KG1 (cell line): ENCODE measurements around the gene HSPA1L.

Experiments used
- DNase-seq: peaks from one replicate; lab custom pipeline; 2025; lab: John Stamatoyannopoulos, UW

The HSPA1L gene

DNA sequence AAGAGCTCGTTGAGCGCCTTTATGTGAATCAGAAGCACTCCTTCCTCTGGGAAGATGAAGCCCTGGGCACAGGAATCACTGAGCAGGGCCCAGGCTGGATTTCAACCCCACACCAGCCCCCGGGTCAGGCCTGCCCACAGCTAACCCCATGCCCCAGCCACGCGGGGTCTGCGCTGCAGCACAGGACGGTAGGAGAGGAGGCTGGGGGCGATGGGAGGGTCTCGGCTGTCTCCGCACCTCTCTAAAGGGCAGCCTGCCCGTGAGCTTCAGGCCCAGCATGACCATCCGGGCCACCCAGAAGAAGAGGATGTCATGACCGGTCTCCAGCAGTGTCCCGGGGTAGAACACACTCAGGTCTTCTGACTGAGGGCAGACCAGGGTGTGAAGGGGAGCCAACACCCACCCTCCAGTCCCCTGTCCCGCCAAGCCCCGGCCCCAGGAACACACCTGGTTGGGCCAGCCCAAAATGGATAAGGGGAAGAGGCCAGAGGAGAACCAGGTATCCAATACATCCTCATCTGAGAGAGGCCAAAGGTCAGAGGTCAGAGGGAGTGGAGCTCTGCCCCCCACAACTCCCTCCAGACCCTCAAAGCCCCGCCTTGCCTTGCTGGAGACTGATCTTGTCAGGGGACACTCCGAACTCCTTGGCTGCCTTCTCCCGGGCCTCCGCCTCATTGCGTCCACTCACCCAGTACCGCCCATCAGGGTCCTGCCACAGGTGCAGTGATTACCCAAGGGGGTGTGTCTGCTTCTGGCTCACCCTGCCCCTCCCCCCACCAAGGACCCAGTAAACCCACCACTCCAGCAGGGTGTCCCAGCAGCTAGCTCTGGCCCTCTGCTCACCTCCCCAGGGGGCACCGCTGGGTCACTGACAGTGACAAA, 33.6 kb downstream of the HSPA1L start:
- DNase-seq, result no peak

DNA sequence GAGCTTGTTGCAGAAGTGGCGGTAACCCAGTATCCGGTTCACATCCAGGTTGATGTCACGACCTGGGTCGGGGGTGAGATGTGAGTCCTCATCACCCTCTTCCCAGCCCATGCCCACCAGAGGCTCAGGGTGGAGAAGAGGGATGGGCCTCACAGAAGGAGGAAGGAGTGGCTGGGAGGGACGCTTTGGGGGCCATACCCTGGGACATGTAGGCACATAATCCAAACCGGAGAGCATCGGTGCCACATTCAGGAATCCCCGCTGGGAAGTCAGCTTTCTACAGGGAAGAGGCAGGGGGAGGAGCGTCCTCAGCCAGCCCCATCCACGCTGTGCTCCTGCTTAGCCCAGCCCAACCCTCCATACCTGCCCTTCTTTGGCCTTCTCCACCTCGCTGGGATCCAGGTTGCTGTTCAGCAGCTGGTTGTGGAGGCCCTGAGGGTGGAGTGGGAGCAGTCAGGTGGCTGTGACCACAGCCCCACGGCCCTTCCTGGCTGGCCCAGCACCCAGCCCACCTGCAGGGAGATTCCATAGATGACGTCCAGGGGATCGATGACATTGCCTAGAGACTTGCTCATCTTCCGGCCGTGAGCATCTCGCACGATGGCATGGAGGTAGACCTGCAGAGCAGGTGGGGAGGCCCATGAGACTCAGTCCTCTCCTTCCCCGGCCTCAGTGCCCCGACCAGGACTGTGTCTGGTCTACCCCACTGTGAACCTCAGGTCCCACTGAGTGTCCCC, 34.4 kb downstream of the HSPA1L start:
- DNase-seq, result no peak

DNA sequence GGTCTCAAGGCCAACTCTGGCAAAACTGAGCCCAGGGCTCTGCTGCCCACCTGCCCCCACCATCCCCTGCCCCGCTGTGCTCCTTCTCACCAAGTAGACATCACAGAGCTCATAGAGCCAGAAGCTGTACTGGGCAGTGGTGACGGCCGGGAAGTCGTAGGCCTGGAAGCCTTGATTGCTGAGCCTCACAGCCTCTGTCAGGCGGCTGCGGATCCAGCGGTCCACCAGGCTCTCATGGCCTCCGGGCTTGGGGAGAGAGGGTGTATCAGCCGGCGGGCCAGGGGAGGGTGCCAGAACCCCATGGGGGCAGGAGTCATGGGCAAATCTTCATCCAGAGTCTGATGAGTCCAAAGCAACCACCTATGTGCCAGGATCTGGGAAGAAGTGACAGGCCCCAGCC, 35.2 kb downstream of the HSPA1L start:
- no peak for DNase-seq

DNA sequence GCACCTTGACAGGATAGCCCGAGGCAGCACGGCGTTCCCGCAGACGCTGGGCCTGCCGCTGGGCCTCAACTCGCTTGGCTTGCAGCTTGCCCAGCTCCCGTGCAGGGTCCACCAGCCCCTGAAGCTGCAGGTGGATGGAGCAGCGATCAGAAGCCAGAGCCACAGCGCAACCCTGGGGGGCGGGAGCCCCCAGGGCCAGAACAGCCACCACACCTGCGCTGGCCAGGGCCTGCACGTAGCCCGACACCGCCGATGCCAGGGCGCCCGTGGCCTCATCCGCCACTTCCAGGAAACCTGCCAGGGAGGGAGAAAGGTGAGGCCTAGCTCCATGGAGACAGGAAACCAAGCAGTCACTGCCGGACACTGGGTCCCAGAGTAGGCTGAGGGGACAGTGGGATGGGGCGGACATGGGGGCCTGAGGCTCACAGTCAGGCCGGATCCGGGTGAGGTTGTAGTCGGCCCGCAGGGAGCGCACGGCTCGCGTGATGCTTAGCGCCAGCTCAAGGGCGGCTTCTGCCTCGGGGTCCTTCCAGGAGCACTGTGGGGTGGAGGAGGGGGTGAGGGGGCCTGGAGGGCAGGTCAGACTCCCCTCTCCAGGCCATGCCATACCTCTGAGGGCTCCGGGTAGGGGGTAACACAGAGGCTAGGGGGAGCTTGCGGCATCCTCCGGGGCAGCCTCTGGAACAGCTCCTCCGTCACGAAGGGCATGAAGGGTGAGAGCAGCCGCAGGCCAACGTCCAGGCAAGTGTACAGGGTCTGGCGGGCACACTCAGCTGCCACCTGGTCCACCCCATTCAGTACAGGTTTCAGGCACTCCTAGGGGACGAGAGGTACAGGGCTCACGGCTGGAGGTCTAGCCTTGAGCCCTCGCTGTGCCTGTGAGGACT, 35.8 kb downstream of the HSPA1L start:
- DNase-seq, result no peak

DNA sequence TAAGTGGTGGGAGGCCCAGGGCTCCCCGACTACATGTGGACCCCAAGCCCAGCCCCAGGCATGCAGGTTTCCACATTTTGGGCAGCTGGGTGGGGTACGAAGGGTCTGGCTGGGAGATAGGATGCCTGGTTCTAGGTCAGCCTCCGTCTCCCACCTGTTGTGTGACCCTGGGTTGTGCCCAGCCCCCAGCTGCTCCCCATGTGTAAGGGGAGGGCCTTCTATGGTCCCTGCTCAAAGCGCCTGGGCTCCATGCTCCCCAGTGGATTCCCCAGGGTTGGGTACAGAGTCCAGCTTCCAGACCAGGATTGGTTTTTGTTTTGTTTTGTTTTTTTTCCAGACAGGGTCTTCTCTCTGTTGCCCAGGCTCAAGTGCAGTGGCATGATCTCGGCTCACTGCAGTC, 36.9 kb downstream of the HSPA1L start:
- DNase-seq, result no peak

DNA sequence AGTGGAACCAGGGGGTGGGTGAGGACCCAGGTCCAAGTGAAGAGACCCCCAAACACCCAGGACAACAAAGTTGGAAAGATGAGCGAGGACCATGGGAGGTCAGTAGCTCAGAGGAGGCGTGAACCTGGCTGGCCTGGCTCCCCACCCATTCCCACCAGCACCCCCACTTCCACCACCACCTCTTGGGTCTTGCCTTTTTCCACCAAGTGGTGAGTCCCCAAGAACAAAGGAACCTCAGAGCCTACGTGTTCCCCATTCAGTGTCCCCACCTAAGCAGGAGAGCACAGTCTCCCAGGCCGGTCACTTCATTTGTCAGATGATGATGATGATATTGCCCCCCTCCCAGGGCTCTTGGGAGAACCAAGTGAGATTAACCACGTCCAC, 37.4 kb downstream of the HSPA1L start:
- no peak for DNase-seq

DNA sequence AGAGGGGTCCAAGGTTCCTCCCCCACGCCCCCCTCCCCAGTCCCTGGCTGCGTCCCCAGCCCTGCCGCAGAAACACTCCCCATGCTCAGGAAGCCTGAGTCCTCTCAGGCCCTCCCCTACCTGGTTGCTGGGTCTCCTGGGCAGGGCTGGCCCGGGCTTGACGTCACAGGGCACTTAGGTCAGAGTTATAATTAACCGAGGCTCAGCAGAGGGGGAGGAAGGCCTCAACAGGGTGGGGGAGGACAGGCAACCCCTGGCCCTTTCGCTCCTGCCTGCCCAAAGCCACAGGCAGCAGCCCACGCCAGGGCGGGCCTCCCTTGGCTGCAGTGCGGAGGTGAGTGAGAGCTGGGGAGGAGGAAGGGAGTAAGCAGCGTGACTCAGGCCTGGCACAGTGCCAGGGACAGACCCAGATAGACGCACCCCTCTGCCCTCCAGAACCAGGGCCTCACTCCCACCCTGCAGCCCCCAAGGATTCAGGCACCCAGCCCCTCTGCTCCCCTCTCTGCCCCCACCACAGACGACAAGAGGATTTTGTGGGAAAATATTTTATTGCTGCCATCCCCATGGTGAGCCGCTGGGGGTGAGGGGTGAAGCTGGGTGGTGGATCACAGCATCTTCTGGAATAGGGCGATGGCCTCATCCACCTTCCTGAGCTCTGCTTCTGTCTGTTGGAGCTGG, 38.0 kb downstream of the HSPA1L start, which contains the start of gene VWA7:
Gene VWA7 (minus strand): TSS at position 340 of the 678 bp plus-strand sequence. CDS start 549 bp downstream, outside the sequence.
- DNase-seq, result peak; percentile 26

DNA sequence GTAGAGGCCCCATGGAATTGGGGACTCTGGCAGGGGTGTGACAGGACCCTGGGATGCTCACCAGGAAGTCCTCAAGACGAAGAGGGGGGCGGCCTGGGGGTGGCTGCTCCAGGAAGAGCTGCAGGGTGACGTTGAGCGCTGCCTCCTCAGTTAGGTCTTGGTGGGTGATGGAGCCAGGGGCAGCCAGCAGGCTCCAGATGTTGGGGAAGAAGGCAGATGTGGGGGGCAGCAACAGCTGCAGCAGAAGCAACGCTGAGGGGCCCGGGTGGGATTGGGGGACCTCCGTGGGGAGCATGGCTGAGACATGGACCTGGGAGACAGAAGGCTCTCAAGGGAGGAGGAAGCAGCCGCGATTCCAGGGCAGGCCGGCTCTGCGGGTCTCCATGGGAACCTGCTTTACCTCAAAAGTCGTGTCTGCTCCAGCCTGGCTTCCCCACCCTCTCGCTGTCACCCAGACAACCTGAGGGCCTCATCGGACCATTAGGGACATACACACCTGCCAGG, 38.5 kb downstream of the HSPA1L start:
- DNase-seq, result no peak

DNA sequence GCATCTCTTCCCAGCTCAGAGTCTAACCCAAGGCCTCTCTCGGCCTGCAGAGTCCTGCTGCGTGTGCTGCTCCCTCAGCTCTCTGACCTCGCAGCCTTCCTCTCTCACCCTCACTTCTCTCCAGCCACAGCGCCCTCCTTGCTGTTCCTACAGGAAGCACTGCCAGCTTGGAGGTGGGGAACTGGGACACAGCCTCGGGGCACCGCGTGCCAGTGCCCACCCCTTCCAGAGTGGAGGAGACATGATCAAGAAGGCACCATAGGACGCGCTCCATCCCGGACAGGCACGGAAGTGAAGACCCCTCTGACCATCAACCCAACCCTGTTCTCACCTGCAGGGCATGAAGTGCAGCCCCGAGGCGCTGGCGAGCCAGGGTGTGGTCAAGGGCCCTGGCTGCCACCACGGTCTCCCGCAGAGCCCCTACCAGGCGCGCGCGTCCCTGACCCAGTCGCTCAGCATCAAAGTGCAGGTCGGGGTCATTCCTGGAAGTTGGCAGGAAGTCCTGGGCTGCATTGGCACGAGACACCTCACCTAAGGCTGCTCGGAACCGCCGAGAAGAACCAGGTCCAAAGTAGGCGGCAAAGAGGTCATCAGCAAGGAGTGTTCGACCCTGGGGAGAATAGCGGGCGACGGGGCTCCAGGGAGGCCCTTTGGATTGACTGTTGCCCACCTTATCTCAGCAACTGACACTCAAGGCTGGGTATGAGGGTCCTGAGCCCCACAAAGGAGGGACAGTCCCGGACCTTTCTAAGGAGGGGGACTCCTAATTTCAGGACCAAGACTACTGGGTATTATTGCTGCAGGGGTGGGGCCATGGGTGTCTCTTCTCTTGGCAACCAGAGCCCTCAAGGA, 39.2 kb downstream of the HSPA1L start:
- DNase-seq, result no peak

DNA sequence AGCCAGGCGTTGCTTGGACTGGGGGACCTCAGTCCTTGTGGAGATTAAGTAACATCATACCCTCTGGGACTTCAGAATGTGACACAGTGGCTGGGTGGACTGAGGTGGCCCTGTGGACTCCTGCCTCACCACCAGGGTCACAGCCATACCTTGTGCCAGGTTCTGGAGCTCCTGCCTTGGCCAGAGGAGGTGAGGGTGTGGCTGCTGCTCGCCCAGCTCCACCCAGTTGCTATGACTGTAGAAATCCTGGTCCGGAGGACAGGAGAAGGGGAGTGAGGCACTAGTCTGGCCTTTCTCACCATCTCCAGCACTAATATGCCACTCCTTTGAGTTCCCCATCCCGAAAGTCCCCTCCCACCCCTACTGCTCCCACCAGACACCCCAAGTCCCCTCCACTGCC, 39.9 kb downstream of the HSPA1L start:
- no peak for DNase-seq

DNA sequence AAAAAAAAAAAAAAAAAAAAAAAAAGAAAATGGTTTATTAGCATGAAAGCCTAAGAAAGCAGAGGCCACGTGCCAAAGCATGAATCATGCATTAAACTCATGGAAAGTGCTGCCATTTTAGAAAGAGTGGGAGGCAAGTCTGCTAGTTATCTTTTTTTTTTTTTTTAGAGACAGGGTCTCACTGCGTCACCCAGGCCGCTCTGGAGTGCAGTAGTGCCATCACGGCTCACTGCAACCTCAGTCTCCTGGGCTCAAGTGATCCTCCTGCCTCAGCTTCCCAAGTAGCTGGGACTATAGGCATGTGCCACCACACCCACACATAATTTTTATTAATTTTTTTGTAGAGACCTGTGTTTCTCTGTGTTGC, 43.1 kb downstream of the HSPA1L start:
- no peak for DNase-seq

DNA sequence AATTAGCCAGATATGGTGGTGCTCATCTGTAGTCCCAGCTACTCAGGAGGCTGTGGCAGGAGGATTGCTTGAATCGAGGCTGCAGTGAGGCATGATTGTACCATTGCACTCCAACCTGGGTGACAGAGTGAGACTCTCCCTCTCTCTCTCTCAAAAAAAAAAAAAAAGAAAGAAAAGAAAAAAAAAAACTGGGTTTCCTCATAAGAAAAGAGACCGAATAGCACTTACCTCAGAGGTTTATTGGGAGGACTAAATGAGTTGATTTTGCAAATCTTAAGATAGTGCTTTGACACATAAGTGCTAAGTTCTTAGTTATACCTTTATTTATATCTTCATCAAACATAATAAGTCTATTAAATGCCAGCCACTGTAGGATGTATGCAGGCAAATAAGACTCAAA, 44.2 kb downstream of the HSPA1L start:
- no peak for DNase-seq

DNA sequence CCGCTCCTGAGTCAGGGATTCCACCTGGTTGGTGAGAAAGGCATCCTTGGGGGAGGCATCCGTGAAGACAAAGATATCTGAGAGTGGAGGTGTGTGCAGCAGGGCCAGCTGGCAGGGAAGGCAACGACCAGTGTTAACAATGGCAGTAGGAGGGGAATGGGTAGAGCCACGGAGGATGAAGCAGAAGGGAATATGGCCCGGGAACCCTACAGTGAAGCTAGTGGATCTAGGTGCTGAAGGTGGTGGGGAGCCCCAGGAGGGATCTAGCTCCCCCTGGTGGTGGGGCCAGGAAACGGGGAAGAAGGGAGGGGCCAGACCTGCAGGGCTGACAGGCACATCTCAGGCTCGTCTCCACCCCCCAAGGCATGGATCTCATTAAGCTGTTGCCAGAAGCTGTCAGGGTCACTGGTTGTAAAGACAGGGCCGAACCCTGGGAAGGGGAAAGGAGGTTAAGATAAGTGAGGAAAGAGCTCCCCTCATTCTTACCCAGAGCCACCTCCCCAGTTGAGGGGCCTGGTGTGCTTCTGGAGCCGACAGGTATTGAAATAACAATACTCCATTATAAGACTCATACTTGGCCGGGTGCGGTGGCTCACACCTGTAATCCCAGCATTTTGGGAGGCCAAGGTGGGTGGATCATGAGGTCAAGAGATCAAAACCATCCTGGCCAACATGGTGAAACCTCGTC, 45.3 kb downstream of the HSPA1L start:
- DNase-seq, result peak; percentile 72

DNA sequence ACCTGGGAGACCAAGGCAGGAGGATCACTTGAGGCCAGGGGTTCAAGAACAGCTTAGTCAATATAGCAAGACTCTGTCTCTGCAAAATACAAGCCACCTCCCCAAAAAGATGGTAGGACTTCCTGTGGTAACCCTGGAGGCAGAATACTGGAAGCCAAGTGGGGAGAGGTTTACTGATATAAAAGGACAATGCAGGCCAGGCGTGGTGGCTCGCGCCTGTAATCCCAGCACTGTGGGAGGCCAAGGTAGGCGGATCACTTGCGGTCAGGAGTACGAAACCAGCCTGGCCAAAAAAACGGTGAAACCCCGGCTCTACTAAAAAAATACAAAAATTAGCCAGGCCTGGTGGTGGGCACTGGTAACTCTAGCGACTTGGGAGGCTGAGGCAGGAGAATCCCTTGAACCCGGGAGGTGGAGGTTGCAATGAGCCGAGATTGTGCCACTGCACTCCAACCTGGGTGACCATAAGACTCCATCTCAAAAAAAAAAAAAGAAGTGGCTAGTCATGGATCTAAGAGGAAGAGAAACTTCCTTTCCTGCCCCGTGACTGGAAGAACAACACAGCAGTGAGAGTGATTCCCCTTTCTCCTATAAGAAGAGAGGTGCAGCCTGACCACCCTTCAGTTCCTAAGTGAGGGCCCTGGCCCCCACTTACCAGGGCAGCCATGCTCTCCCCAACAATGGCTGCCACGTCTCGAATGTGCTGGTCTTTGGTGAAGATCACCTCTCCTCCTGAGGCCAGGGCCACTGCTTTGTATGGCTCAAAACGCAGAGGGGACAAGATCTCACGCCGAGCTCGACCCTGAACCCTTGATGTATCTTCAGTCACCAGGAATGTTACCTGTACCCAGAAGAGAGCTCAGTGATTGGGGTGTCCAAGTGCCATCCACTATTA, 46.5 kb downstream of the HSPA1L start:
- no peak for DNase-seq

DNA sequence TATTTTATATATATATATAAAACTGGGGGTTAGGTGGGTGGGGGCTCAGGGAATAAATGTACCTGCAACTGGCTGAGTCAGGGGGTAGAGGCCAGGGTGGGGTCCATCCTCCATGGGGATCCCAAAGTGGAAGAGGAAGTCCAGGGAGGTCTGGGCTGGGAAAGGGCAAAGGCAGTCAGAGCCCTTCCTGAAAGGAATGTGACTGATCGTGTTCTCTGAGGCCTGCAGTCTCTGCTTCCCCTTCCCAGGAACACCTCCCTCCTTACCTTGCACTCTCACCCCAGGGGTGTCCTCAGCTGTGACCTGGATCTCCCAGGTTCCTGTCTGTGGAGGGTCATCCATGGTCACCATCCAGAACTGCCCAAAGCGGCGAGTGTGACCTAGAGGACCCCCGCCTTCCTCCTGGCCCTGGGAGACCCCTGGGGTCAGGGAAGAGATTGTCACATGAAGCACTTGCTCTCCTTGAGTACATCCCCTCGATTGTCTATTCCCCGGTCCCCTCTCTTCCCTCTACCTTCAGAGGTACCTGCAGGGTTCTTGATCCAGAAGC, 47.9 kb downstream of the HSPA1L start:
- no peak for DNase-seq

DNA sequence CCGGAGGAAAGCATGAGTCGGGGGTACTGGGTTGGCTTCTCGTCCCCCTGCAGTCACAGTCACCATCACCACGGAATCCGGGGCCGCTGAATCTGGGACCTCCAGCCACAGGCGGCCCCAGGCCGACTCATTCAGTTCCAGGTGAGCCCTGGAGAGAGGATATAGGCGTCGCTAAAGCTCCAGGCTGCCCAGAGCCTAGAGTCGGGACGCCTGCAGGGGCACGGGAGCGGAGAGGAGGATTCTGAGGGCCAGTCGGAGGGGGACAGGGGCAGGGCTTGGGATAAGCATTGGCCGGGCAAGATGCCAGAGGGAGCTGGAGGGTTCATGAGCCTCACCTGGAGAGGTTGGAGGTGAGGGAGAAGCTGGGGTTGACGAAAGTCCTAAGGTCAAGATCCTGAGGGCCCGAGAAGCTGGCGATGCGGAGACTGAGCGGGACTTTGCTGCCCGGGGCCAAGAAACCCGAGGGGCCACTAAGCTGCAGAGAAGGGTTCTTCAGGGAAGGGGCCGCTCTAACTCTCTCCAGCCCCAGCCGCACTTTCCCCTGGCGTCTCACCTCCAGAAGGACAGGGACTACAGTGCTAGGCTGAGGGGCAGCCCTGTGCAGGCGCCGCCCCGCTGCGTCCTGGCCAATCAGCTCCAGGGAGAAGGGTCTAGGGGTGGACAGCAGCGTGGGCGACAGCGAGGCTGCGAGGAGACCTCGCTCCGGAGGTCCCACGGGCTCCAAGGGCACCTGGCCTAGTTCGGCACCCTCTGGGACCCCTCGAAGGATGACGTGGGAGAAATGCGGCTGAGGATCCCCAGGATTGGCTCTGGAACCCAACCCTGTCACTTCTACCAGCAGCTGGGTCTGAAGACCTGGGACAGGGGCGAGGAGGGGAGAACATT, 48.9 kb downstream of the HSPA1L start:
- no peak for DNase-seq

DNA sequence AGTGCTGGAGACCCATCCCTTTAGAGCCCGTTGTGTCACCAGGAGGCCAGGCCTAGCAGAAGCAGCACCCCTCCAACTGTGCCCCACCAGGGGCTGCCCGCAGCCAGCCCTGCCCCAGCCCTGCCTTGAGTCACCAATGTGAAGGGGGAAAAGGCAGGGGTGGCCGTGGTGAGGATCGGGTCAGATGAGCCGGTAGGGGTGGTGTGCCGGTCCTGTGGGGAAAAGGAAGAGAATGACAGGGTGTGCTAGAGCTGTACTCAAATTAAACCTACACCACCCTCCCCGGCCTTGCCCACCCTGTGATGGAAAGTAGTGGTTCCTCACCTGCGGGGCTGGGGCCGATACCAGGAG, 49.5 kb downstream of the HSPA1L start:
- DNase-seq, result no peak

DNA sequence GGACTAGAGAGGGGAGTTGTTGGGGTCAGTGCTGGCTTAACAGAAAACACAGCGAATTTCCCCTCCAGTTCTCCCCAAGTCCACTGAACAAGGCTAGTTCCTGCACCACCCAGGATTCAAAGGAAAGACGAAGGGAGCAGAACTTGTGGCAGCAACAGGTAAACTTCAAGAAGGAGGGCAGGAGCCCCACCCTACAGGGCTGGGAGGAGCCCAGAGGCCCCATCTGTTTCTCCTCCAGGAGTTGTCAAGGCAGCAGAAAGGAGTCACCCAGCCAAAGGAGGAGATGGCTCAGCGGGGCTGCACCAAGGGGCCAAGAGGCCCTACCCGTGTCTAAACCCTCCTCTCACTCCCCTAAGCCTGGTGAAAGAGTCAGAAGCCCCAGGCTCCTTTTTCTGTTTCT, 50.9 kb downstream of the HSPA1L start:
- DNase-seq, result no peak
